Stimulated activated CD8-positive, alpha-beta memory T cell treated with anti-CD3 and anti-CD28 coated beads, Interleukin-12 subunit alpha, Interleukin-12 subunit beta, amount 100 ng/mL, for 24 hours (primary cell): ENCODE results near the gene THRSP.

Experiments used
- DNase-seq: peaks from one replicate; pipeline ENCODE4 v3.0.0-alpha.2; 2020; ENCODE audit errors: extremely low read depth

Gene THRSP

GRCh38 chr11:78097666-78098385 lies 34.2 kb downstream of the THRSP start:
- DNase-seq: no peak

GRCh38 chr11:78099666-78100065 lies 36.0 kb downstream of the THRSP start:
- no peak for DNase-seq

GRCh38 chr11:78100261-78100660 lies 36.6 kb downstream of the THRSP start:
- no peak for DNase-seq

- no peak for DNase-seq
These were observed 37.2 kb downstream of the THRSP start for GRCh38 chr11:78100676-78101472.

- no peak for DNase-seq
These were observed 45.7 kb downstream of the THRSP start for GRCh38 chr11:78109081-78110015.

GRCh38 chr11:78110351-78110750 lies 46.7 kb downstream of the THRSP start:
- DNase-seq: no peak

GRCh38 chr11:78110830-78111229 lies 47.2 kb downstream of the THRSP start:
- DNase-seq: no peak

GRCh38 chr11:78111298-78111697 lies 47.6 kb downstream of the THRSP start:
- no peak for DNase-seq

GRCh38 chr11:78112582-78113275 lies 49.1 kb downstream of the THRSP start:
- no peak for DNase-seq
